HG03135 (cell line): ENCODE measurements around the gene SLC44A4.
"Not testable (repeated sequence)": the region's sequence is repeated elsewhere in the genome, so short reads cannot be mapped to it uniquely, and the experiment has no call there.

Source experiments
- ATAC-seq: cut with Tn5 transposase; IDR thresholded peaks from one replicate; pipeline ENCODE4 v1.9.1; 2021; ENCODE audit warnings: mild to moderate bottlenecking, moderate library complexity; ENCODE audit not compliant: unreplicated experiment

SLC44A4 gene

DNA sequence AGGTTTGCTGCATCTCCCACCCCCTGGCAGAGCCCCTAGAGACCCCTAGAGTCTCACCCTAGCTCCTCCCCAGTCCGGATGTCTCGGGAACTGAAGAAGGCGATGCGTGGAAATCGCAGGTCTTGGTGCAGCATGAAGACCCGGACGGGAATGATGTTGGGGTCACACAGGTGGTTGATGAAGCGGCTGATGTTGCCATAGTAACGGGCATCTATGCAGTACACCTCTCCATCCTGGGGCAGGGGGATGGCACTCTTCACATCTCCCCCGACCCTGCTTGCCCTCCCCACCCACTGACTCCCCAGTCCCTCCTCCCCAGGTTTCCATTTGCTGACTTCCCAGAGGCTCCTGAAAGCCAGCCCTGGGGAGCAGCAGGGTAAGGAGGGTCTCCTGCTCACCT, 1.8 kb upstream of the SLC44A4 start:
- ATAC-seq, result no peak

- ATAC-seq, result no peak
These were observed 1.1 kb upstream of the SLC44A4 start for GRCh38 chr6:31879901-31880300.

GRCh38 chr6:31879143-31879542, 346 bp upstream of the SLC44A4 start:
- no peak for ATAC-seq

GRCh38 chr6:31878222-31878621, 575 bp downstream of the SLC44A4 start:
- ATAC-seq, result no peak

DNA sequence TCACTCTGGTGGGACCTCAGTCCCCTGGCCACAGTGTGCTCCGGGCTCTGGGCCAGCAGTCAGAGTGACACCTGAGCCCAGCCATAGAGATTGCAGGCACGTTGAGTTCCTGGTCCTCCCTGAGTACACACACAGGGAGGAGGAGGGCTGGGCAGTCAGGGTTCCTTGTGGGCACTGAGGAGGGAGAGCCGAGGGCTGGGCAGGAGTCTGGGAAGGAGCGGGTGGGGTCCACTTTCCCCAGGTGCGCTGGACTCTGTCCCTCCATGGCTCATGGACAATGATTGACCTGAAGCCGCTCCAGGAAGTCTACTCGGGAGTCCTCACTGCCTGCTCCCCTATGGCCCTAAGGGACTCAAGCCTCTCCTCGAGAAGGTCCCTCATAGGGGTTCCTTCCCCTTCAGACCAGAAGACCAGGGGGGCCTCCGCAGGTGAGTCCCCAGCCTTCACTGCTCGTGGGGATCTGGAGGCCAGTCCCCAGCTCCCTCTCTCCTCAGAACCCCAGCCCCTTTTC, 1.1 kb downstream of the SLC44A4 start:
- ATAC-seq, result no peak

DNA sequence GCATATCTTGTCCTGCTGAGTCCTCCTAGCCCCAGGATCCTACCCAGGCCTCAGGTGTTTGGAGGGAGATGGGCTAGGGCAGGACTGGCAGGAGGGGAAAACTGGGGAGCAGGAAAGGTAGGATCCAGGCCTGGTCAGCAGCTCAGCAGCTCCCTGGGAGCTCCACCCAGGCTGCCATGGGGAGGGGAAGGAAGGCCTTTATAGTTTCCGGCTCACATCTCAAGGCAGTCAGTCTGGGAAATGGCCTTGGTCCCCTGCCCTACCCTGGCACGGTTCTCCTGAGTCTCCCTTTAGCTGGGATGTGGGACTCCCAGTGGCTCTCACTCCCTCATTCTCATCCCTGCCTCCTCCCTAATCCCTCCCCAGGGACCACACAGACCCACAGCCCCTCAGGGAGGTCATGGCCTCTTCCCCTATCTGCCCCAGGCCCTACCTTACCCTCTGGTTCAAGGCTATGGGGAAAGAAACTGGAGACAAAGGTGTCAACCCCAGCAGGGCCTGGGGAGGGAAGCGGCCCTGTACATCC, 1.6 kb downstream of the SLC44A4 start:
- no peak for ATAC-seq

GRCh38 chr6:31876357-31876756, 2.4 kb downstream of the SLC44A4 start:
- ATAC-seq, result no peak

GRCh38 chr6:31875877-31876276, 2.9 kb downstream of the SLC44A4 start:
- no peak for ATAC-seq

DNA sequence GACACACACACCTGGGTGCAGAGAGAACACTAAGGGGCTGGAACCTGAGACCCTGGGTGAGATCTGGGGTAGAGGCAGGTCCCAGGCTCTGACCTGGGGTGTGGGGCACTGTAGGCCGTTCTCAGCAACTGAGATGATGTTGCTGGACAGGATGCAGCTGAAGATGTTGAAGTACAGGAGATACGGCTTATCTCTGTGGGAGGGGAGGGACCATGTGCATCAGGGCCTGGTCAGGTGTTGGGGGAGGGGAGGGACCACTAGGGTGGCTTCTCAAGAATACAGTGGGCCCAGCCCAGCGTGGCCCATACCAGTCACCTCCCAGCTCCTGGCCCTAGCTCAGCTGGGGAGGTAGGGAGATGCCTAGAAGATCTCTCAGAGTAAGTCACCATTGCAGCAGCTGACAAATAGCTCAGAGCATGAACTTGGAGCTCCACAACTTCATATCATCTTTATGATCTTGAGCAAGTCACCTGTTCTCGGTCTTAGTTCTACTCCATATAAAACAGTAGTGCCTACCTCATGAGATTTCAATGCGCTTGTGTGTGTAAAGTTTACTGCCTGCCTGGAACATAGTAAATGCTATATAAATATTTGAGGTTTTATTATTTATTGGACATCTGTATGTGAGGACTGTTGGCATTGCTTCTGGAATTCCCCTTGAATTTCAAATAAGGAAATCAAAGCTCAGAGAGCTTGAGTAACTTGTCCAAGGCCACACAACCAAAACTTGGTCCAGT, 3.8 kb downstream of the SLC44A4 start:
- ATAC-seq, result no peak

GRCh38 chr6:31874084-31874670, 4.6 kb downstream of the SLC44A4 start:
- no peak for ATAC-seq

GRCh38 chr6:31871046-31871659, 7.6 kb downstream of the SLC44A4 start:
- ATAC-seq, result no peak

GRCh38 chr6:31870385-31870921, 8.3 kb downstream of the SLC44A4 start:
- no peak for ATAC-seq

DNA sequence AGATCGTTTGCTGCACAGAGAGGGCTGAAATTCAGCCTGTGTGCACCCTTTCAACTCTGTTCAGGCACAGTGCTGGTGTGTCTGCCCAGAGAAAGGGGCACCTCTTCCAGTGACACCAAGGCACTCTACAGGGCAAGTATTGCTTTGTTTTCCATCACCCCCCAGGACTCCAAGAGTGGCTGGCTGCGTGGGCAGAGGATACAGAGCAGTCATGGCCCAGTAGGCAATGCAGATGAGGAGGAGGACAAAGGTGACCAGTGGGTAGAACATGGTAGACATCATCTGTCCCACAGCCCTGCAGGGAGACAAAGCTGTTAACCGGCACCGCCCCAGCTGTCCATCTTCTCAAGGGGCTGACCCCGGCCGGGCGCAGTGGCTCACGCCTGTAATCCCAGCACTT, 9.5 kb downstream of the SLC44A4 start:
- no peak for ATAC-seq

GRCh38 chr6:31868658-31868971, 10.2 kb downstream of the SLC44A4 start:
- not testable (repeated sequence) for ATAC-seq

DNA sequence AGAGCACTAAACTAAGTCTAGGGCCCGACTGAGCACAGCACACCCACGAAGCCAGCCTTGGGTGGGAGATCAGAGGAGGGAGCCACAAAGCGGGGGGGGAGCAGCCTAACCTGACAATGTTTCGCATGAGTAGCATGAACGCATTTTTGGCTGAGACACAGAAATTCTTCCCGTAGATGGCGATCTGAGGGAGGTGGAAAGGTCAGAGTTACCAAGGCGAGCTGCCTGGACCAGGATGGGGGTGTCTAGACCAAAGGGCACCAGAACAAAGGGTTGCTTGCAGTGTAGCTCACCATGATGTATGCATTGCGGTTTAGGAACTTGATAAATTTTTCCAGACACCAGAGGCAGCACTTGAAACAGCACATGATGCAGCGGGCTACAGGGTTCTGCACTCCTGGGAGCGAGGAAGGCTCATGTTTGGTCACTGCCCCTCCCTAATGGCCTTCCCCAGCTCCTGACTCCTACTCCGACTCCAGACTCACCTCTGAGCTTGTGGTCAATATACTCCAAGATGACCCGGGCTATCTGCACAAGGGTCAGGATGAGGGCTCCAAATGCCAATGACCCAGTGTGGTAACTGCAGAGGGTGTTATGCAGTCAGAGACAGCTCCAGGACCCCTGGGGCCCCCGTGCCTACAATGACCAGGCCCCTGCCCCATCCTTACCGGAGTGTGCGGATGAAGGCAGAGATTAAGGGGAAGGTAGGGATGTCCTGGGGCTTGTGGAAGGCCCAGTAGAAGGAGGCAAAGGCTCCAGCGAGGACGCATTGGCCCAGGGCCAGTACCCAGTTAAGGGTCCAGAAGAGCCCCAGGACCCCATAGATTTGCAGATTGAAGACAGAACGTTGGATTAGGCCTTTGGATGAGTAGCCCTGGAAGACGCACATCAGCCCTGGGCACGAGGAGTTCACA, 13.3 kb downstream of the SLC44A4 start:
- ATAC-seq, result no peak

GRCh38 chr6:31864818-31865204, 14.0 kb downstream of the SLC44A4 start:
- no peak for ATAC-seq

DNA sequence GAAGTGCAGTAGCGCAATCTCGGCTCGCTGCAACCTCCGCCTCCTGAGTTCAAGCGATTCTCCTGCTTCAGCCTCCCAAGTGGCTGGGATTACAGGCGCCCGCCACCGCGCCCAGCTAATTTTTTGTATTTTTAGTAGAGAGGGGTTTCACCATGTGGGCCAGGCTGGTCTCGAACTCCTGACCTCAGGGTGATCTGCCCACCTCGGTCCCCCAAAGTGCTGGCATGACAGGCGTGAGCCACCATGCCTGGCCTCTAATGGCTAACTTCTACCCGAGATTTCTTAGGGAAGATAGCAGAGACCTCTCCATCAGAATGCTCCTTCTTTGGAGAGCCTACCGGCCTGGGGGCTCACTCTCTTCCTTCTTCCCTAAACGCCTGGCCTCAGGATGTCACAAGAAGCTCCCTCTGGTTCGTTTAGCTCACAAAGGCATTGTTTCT, 14.7 kb downstream of the SLC44A4 start:
- not testable (repeated sequence) for ATAC-seq

DNA sequence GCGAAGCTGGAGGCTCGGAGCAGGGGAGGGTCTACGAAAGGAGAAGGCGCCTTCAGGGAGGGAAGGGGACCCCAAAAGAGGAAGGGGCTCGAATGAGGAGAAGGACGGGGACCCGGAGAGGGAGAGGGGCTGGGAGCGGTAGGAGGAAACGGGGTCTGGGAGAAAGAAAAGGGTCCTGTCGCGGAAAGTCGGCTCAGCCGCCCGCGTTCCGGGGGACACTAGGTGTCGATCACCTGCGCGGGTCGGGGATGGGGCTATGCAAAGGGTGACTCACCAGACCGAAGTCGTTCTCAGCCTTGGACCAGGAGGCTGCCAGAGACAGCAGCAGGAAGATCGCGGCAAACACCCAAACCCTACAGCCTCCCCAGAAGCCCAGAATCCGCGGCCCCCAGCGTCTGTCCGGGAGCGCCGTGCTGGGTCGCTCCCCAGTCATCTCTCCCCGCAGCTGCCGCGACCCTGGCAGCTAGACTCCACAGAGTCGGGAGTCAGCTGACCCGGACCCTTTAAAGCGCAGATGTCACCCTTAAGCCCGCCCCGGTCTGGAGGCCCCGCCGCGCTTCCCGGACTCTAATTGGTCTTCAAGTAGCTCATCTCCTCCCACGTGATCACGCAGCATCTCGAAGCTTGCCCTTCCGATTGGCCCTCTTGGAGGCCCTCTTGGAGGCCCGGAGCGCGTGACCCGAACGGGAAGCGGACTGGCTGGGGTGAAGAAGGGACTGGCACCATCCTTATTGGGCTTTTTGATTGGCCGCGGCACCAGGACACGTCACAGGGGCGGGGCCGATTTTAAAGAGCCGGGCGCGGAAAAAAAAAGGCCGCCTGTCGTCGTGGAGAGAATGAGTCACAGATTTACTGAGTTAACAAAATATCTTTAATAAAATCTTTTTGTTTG, 16.2 kb downstream of the SLC44A4 start, which contains the start of gene NEU1:
TSS of gene NEU1 (minus strand) at position 478 of the 892 bp plus-strand sequence. CDS start at position 433, 45 bp downstream.
- ATAC-seq, result peak; percentile 89

DNA sequence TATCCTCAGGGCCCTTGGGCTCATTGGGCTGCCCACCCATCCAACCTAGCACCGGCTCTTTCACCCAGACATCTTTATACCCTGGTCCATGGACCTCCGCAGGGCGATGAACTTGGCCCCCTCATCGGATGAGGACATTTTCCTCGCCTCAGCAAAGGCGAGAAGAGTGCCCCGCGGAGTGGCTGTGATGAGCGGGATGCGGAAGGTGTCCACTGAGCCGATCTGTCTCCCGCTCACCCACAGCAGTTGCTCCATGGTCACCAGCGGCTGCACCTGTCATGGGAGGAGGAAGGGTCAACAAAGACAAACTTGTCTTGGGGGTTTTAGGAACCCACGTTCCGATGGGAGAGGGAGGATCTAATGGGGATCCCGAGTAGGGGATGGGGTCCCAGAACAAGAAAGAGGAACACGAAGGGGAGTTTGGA, 16.9 kb downstream of the SLC44A4 start:
- no peak for ATAC-seq
